Astrocyte (in vitro differentiated cells and primary cell): ENCODE measurements around the gene LRRC57. TPM values are rescaled to one million over a fixed set of nuclear protein-coding genes. Genes with fewer than 3 reads are reported as not detected.

Experiments used
- DNase-seq: peaks from one replicate; pipeline ENCODE4 v3.0.0-alpha.2; 2010; ENCODE audit warnings: low read depth
- FAIRE-seq: peaks from 2 replicates; lab custom pipeline; 2011; peaks lifted over from hg19 to GRCh38; lab: Jason Lieb, UNC
- H2AFZ ChIP-seq: 2 replicates; pipeline ENCODE4 v1.6.0; 2012; ENCODE audit warnings: low read depth, low read length, inconsistent platforms
- H3K27ac ChIP-seq: 2 replicates; pipeline ENCODE4 v1.5.1; 2011; ENCODE audit warnings: low read depth, low read length, inconsistent platforms
- H3K27me3 ChIP-seq: 2 replicates; pipeline ENCODE4 v1.6.0; 2011; ENCODE audit warnings: low read length, inconsistent platforms; ENCODE audit not compliant: insufficient read depth
- H3K36me3 ChIP-seq: 2 replicates; pipeline ENCODE4 v1.5.1; 2011; ENCODE audit warnings: low read length, inconsistent platforms; ENCODE audit not compliant: insufficient read depth
- H3K4me1 ChIP-seq: 2 replicates; pipeline ENCODE4 v1.5.1; 2011; ENCODE audit warnings: low read length, inconsistent platforms; ENCODE audit not compliant: insufficient read depth
- H3K4me2 ChIP-seq: 2 replicates; pipeline ENCODE4 v1.6.0; 2012; ENCODE audit warnings: low read length, inconsistent platforms
- H3K4me3 ChIP-seq: 2 replicates; pipeline ENCODE4 v1.5.1; 2011; ENCODE audit warnings: low read depth, mild to moderate bottlenecking, low read length, inconsistent platforms; ENCODE audit not compliant: insufficient read depth
- H3K79me2 ChIP-seq: 2 replicates; pipeline ENCODE4 v1.6.0; 2012; ENCODE audit warnings: mild to moderate bottlenecking, low read length, inconsistent platforms; ENCODE audit not compliant: insufficient read depth
- H3K9ac ChIP-seq: 2 replicates; pipeline ENCODE4 v1.6.0; 2012; ENCODE audit warnings: mild to moderate bottlenecking, low read length, inconsistent platforms
- H3K9me3 ChIP-seq: 2 replicates; pipeline ENCODE4 v1.5.1; 2012; ENCODE audit warnings: low read depth, mild to moderate bottlenecking, low read length, inconsistent platforms; ENCODE audit not compliant: insufficient read depth
- H4K20me1 ChIP-seq: 2 replicates; pipeline ENCODE4 v1.6.0; 2012; ENCODE audit warnings: low read length, inconsistent platforms; ENCODE audit not compliant: insufficient read depth
- H3K27ac Mint-ChIP-seq: one replicate; pipeline ENCODE4 v1.8.0; 2021; ENCODE audit warnings: mild to moderate bottlenecking, mixed read lengths; ENCODE audit not compliant: unreplicated experiment
- H3K27me3 Mint-ChIP-seq: one replicate; pipeline ENCODE4 v1.8.0; 2021; ENCODE audit warnings: low read depth, mixed read lengths; ENCODE audit not compliant: unreplicated experiment
- H3K36me3 Mint-ChIP-seq: one replicate; pipeline ENCODE4 v1.8.0; 2021; ENCODE audit warnings: low read depth, mixed read lengths; ENCODE audit not compliant: unreplicated experiment
- H3K4me1 Mint-ChIP-seq: one replicate; pipeline ENCODE4 v1.8.0; 2021; ENCODE audit warnings: low read depth, mixed read lengths; ENCODE audit not compliant: unreplicated experiment
- H3K4me3 Mint-ChIP-seq: one replicate; pipeline ENCODE4 v1.8.0; 2021; ENCODE audit warnings: mild to moderate bottlenecking, moderate library complexity, mixed read lengths; ENCODE audit not compliant: unreplicated experiment
- H3K9me3 Mint-ChIP-seq: one replicate; pipeline ENCODE4 v1.8.0; 2021; ENCODE audit warnings: mild to moderate bottlenecking, mixed read lengths; ENCODE audit not compliant: unreplicated experiment
- CTCF ChIP-seq: IDR thresholded peaks from 2 replicates; pipeline ENCODE4 v1.5.1; 2011; ENCODE audit warnings: low read depth, mild to moderate bottlenecking, inconsistent platforms, low read length, moderate library complexity; ENCODE audit not compliant: insufficient read depth
- EZH2 ChIP-seq: IDR thresholded peaks from 2 replicates; pipeline ENCODE4 v1.6.1; 2012; ENCODE audit warnings: mild to moderate bottlenecking, low read length, inconsistent platforms; ENCODE audit not compliant: insufficient read depth
- total RNA-seq: library from RNA; stranded (reverse); gene quantifications from 2 replicates; pipeline ENCODE4 v1.2.1, GENCODE V29; 2021

LRRC57 gene
- total RNA-seq, 1 donor from 2014 or later: 27.6 TPM

GRCh38 chr15:42594095-42594494, 45.5 kb upstream of the LRRC57 start:
- Histone ChIP-seq H3K79me2 (no peaks in the 10 kb centered on the region), H3K4me1 (no peaks in the 10 kb centered on the region), H3K27me3 (no peaks in the 10 kb centered on the region), H3K9ac (no peak overlapping the region), H3K36me3 (no peaks in the 10 kb centered on the region), H3K4me3 (no peak overlapping the region), H2AFZ (no peak overlapping the region), H3K9me3 (no peaks in the 10 kb centered on the region), H4K20me1 (peaks cover 4% of the 10 kb centered on the region), H3K4me2 (no peak overlapping the region), H3K27ac (no peak overlapping the region)
- Mint-ChIP-seq H3K9me3 (peaks cover 2% of the 10 kb centered on the region), H3K27ac (no peak overlapping the region), H3K36me3 (no peaks in the 10 kb centered on the region), H3K27me3 (no peaks in the 10 kb centered on the region), H3K4me3 (no peak overlapping the region), H3K4me1 (peaks cover 9% of the 10 kb centered on the region)
- FAIRE-seq (no peak), DNase-seq (no peak)
- TF ChIP-seq CTCF: no peak
- TF ChIP-seq EZH2: no peak

- no peak overlapping the region for H3K4me3 Mint-ChIP-seq
- Histone ChIP-seq H3K79me2 (no peaks in the 10 kb centered on the region), H3K4me2 (no peak overlapping the region), H3K27ac (no peak overlapping the region), H3K9me3 (no peaks in the 10 kb centered on the region), H3K27me3 (no peaks in the 10 kb centered on the region), H3K36me3 (no peaks in the 10 kb centered on the region), H4K20me1 (peaks cover 4% of the 10 kb centered on the region), H3K4me1 (no peaks in the 10 kb centered on the region), H2AFZ (no peak overlapping the region), H3K9ac (no peak overlapping the region), H3K4me3 (no peak overlapping the region)
- FAIRE-seq (no peak), DNase-seq (no peak)
- H3K9me3 Mint-ChIP-seq: peaks cover 2% of the 10 kb centered on the region
- no peak for TF ChIP-seq CTCF
- no peak for TF ChIP-seq EZH2
- no peaks in the 10 kb centered on the region for H3K27me3 Mint-ChIP-seq
- no peak overlapping the region for H3K27ac Mint-ChIP-seq
- no peaks in the 10 kb centered on the region for H3K36me3 Mint-ChIP-seq
- peaks cover 9% of the 10 kb centered on the region for H3K4me1 Mint-ChIP-seq
Observed at GRCh38 chr15:42593143-42593542, 44.5 kb upstream of the LRRC57 start.

- no peaks in the 10 kb centered on the region for H3K36me3 ChIP-seq
- peaks cover 4% of the 10 kb centered on the region for H4K20me1 ChIP-seq
- no peak overlapping the region for H3K27ac ChIP-seq
- Mint-ChIP-seq H3K27ac (no peak overlapping the region), H3K4me3 (no peak overlapping the region), H3K27me3 (no peaks in the 10 kb centered on the region), H3K36me3 (no peaks in the 10 kb centered on the region), H3K4me1 (peaks cover 12% of the 10 kb centered on the region), H3K9me3 (peaks cover 2% of the 10 kb centered on the region)
- H3K27me3 ChIP-seq: no peaks in the 10 kb centered on the region
- H3K9me3 ChIP-seq: no peaks in the 10 kb centered on the region
- FAIRE-seq (no peak), DNase-seq (no peak)
- no peak overlapping the region for H3K4me3 ChIP-seq
- H3K79me2 ChIP-seq: no peaks in the 10 kb centered on the region
- H3K4me1 ChIP-seq: no peaks in the 10 kb centered on the region
- no peak overlapping the region for H2AFZ ChIP-seq
- no peak overlapping the region for H3K4me2 ChIP-seq
- no peak overlapping the region for H3K9ac ChIP-seq
- TF ChIP-seq EZH2 (no peak), CTCF (no peak)
Observed at GRCh38 chr15:42592716-42593115, 44.1 kb upstream of the LRRC57 start.
